Lower leg skin (tissue), 3 donors: Measurements from ENCODE around the gene DDX1.

Experiments
- CTCF ChIP-seq, 3 donors: fragments of 450-650 bp; IDR thresholded peaks; one replicate each; pipeline ENCODE4 v1.5.1; 2016; ENCODE audit warnings: antibody characterized with exemption in 3 of 3, mild to moderate bottlenecking in 3 of 3, moderate library complexity in 2 of 3
- POLR2A ChIP-seq, 2 donors: fragments of 450-650 bp; IDR thresholded peaks; one replicate each; pipeline ENCODE4 v1.6.1; 2016 to 2017; ENCODE audit warnings: antibody characterized with exemption in 2 of 2, mild to moderate bottlenecking in 1 of 2, moderate library complexity in 1 of 2

DNA sequence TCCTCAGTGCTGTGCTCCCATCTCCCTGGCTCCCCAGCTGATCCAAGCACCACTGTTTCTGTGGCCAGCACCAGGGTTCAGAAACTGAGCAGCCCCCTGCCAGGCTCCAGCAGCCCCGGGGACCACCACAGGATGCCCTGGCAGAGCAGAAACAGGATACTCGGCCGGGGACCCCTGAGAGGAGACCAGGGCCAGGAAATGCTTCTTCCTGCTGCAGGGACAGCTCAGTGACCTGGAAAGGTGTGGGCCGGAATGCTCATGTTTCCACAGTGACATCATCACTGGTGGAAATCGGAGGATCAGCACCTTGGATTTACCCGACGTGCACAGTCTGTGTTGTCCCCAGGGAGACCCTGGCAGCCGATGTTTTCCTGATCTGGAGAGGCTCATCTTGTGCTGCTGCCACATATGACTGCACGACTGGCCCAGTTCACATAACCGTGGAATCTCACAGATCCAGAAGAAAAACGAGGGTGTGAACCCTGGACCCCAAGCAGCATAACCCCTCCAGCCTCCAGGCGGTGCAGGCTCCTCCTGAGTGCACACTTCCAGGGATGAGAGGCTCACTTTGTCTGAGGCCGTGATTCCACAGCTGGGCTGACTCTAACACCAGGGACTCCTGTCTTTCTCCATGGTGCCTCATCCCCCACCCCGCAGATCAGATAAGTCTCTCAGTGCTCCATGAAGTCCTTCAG lies 58.0 kb downstream of the DDX1 start:
- TF ChIP-seq CTCF (IDR thresholded peaks at IDR 0.05), result no peak
- no peak for TF ChIP-seq POLR2A (IDR thresholded peaks at IDR 0.05)
